Activated T-helper 1 cell treated with Interleukin-2 at 50 U/mL for 16 hours (primary cell): Measurements from ENCODE around the gene GMPPB.
"Not testable (repeated sequence)": the region's sequence is repeated elsewhere in the genome, so short reads cannot be mapped to it uniquely, and the experiment has no call there.

Source experiments
- DNase-seq: peaks from one replicate; pipeline ENCODE4 v3.0.0-alpha.2; 2020; ENCODE audit warnings: low read depth

Gene GMPPB

DNA sequence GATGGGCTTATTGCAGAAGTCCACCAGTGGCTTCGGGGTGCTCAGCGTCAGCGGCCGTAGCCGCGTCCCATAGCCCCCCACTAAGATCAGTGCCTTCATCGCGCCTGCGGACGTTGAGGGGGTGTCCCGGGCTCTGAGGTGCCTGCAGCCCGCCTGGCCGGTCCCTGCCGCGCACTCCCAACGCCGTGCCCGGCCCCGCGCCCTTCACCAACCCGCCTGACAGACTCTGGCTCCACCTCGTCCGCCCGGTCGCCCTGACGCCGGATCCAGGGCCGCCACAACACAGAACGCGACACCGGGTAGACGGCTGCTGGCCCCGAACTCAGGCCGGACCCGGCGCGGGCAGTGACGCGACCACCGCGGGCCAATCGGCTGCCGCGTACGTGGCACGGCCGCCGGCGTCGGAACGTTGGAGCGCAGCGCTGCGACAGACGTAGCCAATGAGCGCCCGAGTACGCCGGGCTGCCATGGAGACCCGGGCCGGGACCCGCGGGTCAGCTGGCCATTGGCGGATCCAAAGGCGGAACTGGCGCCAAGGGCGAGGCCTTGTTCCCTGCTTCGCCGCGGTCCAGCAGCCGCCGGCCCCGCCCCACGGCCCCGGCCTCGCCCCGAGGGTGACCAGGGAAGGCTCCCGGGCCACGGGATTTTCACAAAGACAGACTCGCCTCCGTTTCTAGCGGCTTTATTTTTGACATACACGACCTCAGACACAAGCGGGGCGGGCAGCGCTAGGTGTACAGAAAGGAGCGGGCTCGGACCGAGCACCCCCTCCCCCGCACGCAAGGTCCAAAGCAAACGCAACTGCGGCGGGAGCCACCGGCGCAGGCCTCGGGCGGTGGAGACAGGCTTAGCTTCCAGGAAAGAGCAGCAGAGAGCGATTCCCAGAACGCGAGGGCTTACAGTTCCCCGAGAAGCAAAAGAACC is at the start of gene GMPPB:
Gene GMPPB, minus strand, starts transcription at position 324 of the 924 bp plus-strand sequence. Its CDS starts 225 bp downstream, at position 99.
- peak; percentile 90 for DNase-seq

DNA sequence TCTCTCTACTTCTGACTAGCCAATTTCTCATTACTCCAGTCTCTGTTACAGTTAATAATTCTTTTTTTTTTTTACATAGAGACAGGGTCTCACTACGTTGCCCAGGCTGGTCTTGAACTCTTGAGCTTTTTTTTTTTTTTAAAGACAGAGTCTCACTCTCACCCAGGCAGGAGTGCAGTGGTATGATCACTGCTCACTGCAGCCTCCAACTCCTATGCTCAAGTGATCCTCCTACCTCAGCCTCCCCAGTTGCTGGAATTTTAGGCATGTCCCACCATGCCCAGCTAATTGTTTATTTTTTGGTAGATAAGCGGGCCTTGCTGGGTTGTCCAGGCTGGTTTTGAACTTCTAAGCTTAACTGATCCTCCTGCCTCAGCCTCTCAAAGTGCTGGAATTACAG is 49.0 kb upstream of the GMPPB start:
- DNase-seq = no peak

DNA sequence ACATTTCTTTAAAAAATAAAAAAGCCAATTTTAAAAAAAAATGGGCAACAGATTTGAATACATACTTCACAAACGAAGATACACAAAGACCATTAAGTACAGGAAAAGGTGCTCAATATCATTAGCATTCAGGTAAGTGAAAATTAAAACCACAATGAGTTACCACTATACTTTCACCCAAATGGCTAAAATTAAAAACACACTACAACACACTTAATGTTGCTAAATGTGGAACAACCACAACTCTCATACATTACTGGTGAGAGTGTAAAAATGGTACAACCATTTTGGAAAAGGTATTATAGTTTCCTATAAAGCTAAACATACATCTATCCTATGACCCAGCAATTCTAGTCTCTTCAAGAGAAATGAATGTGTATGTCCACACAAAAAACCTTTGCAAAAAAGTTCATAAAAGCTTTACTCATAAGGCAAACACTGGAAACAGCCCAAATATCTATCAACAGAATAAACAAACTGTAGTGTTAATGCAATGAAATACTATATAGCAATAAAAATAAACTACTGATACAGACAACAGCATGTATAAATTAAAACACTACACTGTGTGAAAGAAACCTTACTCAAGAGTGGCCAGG is 47.7 kb upstream of the GMPPB start:
- DNase-seq = no peak

DNA sequence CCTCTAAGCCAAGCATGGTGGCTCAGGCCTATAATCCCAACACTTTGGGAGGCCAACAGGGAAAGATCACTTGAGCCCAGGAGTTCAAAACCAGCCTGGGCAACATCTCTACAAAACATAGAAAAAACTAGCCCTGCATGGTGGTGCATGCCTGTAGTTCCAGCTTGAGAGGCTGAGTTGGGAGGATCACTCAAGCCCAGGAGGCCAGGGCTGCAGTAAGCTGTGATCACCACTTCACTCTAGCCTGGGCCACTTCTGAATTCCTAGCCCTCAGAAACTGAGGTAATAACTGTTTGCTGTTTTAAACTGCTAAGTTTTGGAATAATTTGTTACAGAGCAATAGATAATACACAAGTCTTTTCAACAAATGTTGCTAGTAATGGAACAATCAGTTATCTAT is 46.2 kb upstream of the GMPPB start:
- no peak for DNase-seq

DNA sequence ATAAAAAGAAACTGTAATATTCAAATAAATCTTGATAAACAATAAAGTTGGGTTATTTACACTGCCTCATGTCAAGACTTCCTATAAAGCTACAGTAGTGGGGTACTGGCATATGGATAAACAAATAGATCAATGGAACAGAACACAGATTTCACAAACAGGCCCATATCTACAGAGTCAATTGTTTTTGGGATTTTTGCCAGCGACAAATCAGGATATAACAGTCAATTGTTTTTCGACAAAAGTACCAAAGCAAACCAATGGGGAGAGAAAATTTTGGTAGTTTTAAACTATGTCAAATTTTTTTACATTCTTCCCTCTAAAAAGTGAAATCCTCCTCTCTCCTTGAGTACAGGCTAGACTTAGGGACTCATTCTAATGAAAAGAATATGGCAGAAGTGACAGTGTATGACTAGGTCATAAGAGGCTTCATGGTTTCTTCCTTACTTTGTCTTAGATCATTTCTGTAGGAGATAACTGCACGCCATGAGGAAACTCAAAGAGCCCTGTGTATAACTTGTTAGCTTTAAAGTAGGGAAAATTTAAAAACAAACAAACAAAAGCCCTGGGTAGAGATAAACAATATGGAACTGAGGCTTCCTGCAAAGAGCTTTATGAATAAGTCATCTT is 45.6 kb upstream of the GMPPB start:
- DNase-seq = no peak

DNA sequence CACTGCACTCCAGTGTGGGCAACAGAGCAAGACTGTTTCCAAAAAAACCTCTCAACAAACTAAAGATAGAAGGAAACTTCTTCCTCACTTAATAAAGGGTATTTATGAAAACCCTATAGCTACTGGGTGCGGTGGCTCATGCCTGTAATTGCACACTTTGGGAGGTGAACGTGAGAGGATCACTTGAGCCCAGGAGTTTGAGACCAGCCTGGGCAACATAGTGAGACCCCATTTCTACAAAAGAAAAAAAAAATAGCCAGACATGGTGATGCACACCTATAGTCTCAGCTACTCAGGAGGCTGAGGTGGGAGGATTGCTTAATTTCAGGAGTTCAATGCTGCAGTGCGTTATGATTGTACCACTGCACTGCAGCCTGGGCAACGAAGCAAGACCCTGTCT is 40.2 kb upstream of the GMPPB start:
- DNase-seq = no peak

DNA sequence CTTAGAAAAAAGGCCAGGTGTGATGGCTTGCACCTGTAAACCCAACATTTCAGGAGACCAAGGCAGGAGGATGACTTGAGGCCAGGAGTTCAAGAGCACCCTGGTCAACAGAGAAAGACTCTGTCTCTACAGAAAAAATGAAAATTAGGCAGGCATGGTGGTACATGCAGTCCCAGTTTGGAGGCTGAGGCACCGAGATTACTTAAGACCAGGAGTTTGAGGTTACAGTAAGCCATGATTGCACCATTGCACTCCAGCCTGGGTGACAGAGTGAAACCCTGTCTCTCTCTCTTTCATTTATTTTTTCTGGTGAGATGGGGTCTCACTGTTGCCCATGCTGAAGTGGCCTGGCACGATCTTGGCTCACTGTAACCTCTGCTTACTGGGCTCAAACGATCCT is 37.9 kb upstream of the GMPPB start:
- no peak for DNase-seq

DNA sequence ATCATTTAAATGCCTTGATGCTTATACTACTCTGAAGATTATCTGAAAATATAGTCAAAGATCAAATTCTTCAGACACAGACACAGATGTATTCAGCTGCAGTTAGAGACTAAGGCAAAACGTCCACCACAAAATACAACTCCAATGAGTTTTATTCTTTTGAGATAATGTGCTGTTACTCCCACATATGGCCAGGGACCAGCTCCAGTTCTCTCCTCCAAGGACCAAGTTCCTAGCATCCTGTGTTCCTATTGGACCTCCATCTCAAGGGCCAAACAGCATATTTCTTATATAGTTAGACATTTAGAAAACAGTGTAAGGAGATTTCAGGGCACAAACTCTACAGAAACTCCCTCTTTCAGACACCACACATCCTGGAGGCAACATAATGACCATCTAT is 35.5 kb upstream of the GMPPB start:
- DNase-seq = no peak

DNA sequence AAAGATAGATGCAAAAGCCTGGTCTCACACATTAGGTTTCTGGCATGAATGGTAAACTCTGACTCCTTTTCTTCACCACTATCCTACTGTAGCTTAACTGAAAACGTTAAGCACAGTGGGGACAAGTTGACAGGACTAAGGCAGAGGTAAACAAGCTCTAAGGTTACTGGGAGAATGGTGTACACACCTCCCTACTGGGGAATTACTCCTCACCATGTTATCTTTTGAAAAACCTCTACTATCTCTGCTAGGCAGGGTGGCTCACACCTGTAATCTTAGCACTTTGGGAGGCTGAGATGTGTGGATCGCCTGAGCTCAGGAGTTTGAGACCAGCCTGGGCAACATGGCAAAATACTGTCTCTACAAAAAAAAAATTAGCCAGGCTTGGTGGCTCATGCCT is 33.4 kb upstream of the GMPPB start:
- no peak for DNase-seq

DNA sequence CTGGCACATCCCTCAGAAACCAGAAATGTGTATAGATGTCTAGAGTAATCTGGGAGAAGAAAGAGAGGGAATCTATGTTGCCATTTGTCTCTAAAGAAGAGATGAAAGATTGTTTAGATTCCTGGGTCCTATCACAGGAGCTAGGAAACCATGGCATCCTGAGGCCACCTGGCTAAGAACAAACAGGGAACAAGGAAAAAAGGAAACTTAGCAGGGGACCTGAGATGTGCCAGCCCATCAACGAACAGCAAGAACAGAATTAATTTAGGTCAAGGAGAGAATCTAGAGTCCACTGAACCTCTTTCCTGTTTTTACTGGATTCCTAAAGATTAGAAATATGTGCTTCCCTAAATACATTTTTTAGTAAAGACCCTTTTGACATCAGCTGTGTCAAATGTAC is 32.3 kb upstream of the GMPPB start:
- DNase-seq = no peak

DNA sequence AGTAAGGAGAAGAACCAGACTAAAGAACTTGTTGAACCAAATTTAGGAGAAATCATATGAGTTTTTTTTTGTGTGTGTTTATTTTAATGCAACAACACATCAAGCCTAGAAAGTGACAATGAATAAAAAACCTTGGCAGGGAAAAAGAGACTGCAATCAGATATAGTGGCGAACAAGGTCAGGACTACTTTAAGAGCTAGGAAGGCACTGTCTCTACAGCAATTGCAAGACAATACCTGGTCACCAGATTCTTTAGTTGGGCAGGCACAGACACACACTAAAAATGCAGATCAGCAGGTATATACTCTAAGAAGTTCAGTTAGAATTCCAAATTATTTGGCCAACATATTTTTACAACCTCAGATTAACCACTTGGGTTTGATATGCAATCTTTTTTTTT is 30.8 kb upstream of the GMPPB start:
- no peak for DNase-seq

DNA sequence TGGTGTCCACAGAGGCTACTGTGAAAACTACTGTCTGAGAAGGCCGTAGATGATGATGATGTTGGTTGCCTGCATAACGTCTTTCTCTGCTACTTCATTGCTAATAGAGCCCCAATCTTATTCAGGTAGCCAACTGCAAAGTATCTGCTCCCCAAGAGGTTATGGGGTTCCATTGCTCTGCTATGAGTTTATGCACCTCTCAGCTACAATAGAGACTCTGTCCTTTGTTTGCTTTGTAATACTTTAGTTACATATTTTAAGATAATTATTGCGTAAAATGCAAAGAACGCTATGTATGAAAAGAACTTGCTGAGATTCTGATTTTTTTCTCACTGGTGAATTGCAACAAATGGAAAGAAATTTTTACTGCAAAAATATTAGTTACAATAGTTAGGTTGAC is 27.8 kb upstream of the GMPPB start:
- no peak for DNase-seq

DNA sequence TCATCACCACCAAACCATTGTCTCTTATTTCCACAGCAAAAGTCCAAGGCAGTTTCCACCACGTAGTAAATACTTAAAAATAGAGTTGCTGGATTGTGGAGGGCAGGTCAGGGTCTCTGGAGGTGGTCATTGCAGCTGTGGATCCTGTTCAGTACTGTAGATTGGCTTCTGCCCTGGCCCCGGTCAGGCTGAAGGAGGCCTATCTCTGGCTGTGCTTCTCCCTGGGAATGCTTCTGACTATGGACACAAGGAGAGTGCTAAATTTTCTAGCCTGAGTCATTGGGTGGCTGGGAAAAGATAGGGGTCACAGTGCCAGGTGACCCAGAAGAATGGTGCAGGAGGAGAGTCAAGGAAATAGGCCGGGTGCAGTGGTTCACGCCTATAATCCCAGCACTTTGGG is 26.3 kb upstream of the GMPPB start:
- no peak for DNase-seq

DNA sequence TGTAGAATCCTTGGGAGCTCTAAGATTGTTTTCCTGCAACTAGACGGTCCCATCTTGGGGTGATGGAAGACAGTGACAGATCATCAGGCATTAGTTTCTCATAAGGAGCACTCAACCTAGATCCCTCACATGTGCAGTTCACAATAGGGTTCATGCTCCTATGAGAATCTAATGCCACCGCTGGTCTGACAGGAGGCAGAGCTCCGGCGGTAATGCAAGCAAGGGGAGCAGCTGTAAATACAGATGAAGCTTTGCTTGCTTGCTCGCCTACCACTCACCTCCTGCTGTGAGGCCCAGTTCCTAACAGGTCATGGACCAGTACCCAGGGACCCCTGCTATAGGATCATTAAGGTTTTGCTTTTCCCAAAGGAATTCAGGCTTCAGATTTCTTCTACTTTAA is 25.1 kb upstream of the GMPPB start:
- DNase-seq = not testable (repeated sequence)

DNA sequence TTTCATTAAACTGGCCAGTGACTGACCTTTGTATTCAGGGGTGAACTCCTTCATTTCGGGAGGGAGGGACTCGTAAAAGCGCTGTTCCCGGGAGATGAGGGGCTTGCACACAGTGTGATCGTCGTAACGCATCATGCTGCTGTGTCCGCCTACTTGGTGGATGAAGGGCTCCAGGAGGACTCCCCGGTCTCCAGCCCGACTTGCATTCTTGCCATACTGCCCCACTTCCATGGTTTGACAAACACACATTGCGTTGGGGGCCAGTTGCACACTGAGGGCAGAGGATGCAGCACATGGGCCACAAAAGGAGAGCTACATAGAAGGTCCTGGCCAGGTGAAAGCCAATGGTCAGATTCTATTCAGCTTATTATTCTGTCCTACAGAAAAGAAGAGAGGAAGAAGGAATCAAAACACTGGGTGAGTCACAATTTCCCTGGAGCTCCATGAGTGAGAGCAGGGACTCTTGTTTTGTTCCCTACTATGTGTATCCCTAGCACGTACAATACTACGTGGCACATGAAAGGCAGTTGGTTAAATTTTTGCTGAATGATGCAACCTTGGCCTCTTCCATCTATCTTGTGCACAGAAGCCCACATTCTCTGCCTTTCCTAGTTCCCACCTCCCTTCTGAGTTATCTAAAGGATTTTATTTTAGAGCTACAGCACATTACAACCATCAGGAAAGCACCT is 24.2 kb upstream of the GMPPB start:
- DNase-seq = no peak

DNA sequence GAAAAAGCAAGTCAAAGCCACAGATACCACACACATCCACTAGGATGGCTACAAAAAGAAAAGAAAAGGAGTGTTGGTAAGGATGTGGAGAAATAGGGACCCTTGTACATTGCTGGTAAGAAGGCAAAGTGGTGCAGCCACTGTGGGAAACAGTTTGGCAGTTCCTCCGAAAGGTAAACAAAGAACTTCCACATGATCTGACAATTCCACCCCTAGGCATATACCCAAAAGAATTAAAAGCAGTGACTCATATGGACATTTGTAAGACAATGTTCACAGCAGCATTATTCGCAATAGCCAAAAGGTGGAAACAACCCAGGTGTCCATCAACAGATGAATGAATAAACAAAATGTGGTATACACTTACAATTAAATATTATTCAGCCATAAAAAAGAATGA is 22.2 kb upstream of the GMPPB start:
- DNase-seq = no peak

DNA sequence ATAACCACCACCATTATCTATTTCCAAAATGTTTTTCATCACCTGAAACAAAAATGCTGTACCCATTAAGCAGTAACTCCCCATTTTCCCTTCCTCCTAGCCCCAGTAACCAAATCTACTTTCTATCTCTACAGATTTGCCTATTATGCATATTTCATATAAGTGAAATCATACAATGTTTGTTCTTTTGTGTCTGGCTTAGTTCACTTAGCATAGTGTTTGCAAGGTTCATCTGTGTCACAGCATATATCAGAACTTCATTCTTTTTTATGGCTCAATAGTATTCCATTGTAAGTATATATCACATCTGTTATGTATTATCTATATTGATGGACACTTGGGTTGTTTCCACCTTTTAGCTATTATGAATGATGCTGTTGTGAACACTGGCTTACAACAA is 16.7 kb upstream of the GMPPB start:
- DNase-seq = no peak

DNA sequence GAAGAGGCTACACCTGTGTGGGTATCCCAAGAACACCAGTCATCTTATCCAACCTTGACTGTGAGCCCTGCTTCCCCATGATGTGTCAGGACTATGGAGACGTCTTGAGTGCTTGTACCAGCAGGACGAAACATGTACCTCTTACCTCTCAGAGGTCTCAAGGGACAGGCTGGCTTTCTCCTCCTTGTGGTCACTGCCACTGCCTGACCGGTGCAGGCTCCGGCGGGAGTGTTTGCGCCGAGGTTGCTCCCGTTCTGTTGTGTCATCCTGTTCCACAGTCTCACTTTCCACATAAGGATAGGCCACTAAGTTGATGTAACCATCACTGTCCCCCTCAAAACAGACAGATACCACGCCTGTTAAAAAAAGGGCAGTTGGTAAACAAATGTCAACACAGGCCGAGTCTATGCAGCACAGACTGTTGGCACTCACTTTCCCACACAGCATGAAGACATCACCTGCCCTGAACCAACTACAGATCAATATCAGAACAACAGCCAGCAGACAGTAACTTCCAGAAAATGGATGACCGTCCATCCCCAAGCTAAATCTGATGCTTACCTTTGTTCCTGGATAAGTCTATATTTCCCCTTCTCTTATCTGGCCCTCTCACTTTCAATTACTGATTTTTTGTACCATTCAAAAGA is 14.4 kb upstream of the GMPPB start:
- DNase-seq = no peak

DNA sequence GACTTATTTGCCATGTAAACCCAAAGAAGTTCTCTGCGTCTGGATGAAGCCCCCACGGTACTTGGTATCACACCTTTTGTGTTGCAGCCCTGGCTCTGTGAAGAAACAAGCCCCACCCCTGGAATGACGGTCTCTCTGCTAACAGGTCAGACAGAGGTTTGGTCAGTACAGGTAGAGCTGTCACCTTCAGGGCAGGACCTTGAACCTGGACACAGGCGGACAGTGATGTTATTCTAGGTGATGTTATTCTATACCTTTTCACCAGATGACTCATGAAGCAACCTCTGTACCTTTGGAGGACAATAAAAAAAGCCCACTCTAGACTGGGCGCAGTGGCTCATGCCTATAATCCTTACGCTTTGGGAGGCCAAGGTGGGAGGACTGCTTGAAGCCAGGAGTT is 11.0 kb upstream of the GMPPB start:
- DNase-seq = no peak

DNA sequence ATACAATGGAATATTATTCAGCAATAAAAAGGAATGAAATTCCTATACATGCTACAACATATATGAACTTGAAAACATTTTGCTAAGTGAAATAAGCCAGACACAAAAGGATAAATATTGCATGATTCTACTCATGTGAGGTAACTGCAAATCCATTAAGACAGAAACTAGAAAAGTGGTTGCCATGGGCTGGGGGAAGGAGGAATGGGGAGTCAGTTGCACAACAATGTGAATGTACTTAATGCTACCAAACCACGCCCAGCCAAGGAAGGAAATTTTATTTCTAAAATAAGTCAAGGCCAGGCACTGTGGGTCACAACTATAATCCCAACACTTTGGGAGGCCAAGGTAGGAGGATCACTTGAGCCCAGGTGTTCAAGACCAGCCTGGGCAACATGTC is 9.8 kb upstream of the GMPPB start:
- no peak for DNase-seq

DNA sequence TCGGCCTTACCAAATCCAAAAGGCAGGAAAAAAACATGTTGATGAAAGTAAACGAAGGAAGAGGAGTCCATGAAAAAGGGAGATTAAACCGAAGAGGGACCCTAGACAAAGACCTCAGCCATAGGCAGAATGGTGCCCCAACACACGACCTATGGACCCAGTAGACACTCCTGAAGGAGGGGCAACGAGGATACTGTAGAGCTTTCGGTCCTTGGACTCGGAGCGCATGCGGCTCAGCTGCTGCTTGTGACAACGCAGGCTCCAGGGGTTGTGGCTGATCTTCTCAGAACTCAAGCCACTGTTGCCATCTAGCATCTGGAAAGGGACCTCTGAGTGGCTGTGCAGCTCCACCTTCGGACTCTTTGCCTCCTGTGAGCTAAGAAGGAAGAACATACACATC is 8.8 kb upstream of the GMPPB start:
- no peak for DNase-seq

DNA sequence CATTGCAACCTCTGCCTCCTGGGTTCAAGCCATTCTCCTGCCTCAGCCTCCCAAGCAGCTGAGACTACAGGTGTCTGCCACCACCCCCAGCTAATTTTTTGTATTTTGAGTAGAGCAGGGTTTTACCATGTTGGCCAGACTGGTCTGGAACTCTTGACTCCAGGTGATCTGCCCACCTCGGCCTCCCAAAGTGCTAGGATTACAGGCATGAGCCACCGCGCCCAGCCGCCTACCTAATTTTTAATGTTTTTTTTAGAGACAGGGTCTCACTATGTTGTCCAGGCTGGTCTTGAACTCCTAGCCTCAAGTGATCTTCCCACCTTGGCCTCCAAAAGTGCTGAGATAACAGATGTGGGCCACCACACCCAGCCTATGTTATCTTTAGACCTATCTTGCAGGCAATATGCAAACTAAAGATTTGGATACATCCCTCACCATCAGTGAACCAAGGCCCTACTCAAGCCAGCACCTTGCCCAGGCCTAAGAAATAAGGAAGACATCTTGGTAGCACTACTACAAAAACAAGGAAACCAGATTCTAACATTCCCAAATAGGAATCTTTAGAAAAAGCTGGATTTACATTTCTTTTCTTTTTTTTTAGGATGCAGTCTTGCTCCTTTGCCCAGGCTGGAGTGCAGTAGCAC is 6.3 kb upstream of the GMPPB start:
- DNase-seq = no peak
